Neural crest cell (in vitro differentiated cells): ENCODE data around the gene IL4R. TPM values are rescaled to one million over a fixed set of nuclear protein-coding genes. Genes with fewer than 3 reads are reported as not detected.

ENCODE experiments used
- DNase-seq: peaks from one replicate; pipeline ENCODE4 v3.0.0; 2021; ENCODE audit warnings: low read depth, mixed read lengths, low spot score
- H3K27ac Mint-ChIP-seq: one replicate; pipeline ENCODE4 v1.8.0; 2021; ENCODE audit warnings: mild to moderate bottlenecking, mixed read lengths; ENCODE audit not compliant: unreplicated experiment
- H3K27me3 Mint-ChIP-seq: 2 replicates; pipeline ENCODE4 v1.8.0; 2021; ENCODE audit warnings: low read depth, mild to moderate bottlenecking, mixed read lengths
- H3K36me3 Mint-ChIP-seq: 2 replicates; pipeline ENCODE4 v1.8.0; 2021; ENCODE audit warnings: low read depth, mild to moderate bottlenecking, mixed read lengths
- H3K4me1 Mint-ChIP-seq: 2 replicates; pipeline ENCODE4 v1.8.0; 2021; ENCODE audit warnings: mixed read lengths
- H3K4me3 Mint-ChIP-seq: one replicate; pipeline ENCODE4 v1.8.0; 2021; ENCODE audit warnings: mild to moderate bottlenecking, mixed read lengths
- H3K9me3 Mint-ChIP-seq: 2 replicates; pipeline ENCODE4 v1.8.0; 2021; ENCODE audit warnings: mixed read lengths
- CTCF ChIP-seq: fragments of 200-600 bp; sonication (generic); conservative IDR thresholded peaks from 2 replicates; pipeline ENCODE4 v1.5.0; 2021; ENCODE audit warnings: antibody characterized with exemption, mild to moderate bottlenecking
- total RNA-seq: library from RNA; stranded (reverse); gene quantifications from 2 replicates; pipeline ENCODE4 v1.2.1, GENCODE V29; 2021

IL4R gene
- total RNA-seq, 1 donor from 2014 or later: 11.2 TPM

- TF ChIP-seq CTCF: no peak
- Mint-ChIP-seq H3K36me3 (peaks cover 3% of the 10 kb centered on the region), H3K27me3 (peaks cover 10% of the 10 kb centered on the region), H3K4me1 (peaks cover 5% of the 10 kb centered on the region), H3K27ac (no peak overlapping the region), H3K4me3 (no peak overlapping the region), H3K9me3 (peaks cover 11% of the 10 kb centered on the region)
- DNase-seq: no peak
Measured at GRCh38 chr16:27303256-27304100, 10.3 kb upstream of the IL4R start.

GRCh38 chr16:27304102-27304501, 9.7 kb upstream of the IL4R start:
- Mint-ChIP-seq H3K9me3 (peaks cover 11% of the 10 kb centered on the region), H3K4me3 (no peak overlapping the region), H3K36me3 (peaks cover 3% of the 10 kb centered on the region), H3K4me1 (peaks cover 5% of the 10 kb centered on the region), H3K27me3 (peaks cover 10% of the 10 kb centered on the region), H3K27ac (no peak overlapping the region)
- TF ChIP-seq CTCF: no peak
- no peak for DNase-seq

GRCh38 chr16:27304881-27305745, 8.7 kb upstream of the IL4R start:
- Mint-ChIP-seq H3K4me1 (no peaks in the 10 kb centered on the region), H3K4me3 (no peak overlapping the region), H3K27me3 (peaks cover 11% of the 10 kb centered on the region), H3K9me3 (peaks cover 7% of the 10 kb centered on the region), H3K27ac (no peak overlapping the region), H3K36me3 (peaks cover 3% of the 10 kb centered on the region)
- no peak for DNase-seq
- no peak for TF ChIP-seq CTCF

- Mint-ChIP-seq H3K4me1 (no peaks in the 10 kb centered on the region), H3K9me3 (peaks cover 7% of the 10 kb centered on the region), H3K27me3 (peaks cover 17% of the 10 kb centered on the region), H3K27ac (no peak overlapping the region), H3K4me3 (no peak overlapping the region), H3K36me3 (peaks cover 3% of the 10 kb centered on the region)
- no peak for TF ChIP-seq CTCF
- DNase-seq: no peak
Measured at GRCh38 chr16:27305839-27306442, 7.8 kb upstream of the IL4R start.

- peaks cover 3% of the 10 kb centered on the region for H3K36me3 Mint-ChIP-seq
- H3K27me3 Mint-ChIP-seq: peaks cover 39% of the 10 kb centered on the region
- no peak for TF ChIP-seq CTCF
- H3K27ac Mint-ChIP-seq: no peak overlapping the region
- no peak overlapping the region for H3K4me3 Mint-ChIP-seq
- H3K4me1 Mint-ChIP-seq: peaks cover 4% of the 10 kb centered on the region
- peaks cover 7% of the 10 kb centered on the region for H3K9me3 Mint-ChIP-seq
- DNase-seq: no peak
Measured at GRCh38 chr16:27308792-27309191, 5.0 kb upstream of the IL4R start.
